Panc1 (cell line): ENCODE data around the gene SPECC1. TPM values are rescaled to one million over a fixed set of nuclear protein-coding genes. Genes with fewer than 3 reads are reported as not detected.

Source experiments
- ATAC-seq: fragments of 200-7000 bp; cut with Tn5 transposase; 2 replicates; pipeline ENCODE4 v1.9.1; 2020; ENCODE audit warnings: mild to moderate bottlenecking, moderate library complexity
- BruUV-seq: library from RNA; stranded (reverse); fragments of 400-500 nt; replicated peaks from 2 replicates; lab custom pipeline; 2021; lab: Mats Ljungman, UMichigan
- CTCF ChIA-PET: fragments of 300-600 bp; sonication (Branson Sonifier 250); formaldehyde crosslinking; loops from one replicate; lab custom pipeline; 2022; ENCODE audit warnings: antibody characterized with exemption; lab: Charles Lee
- POLR2A ChIA-PET: fragments of 300-600 bp; sonication (Branson Sonifier 250); formaldehyde crosslinking; loops from one replicate; lab custom pipeline; 2022; ENCODE audit warnings: antibody characterized with exemption; lab: Charles Lee
- DNase-seq: peaks from one replicate; pipeline ENCODE4 v3.0.0-alpha.2; 2010; ENCODE audit warnings: low read depth, low spot score
- H3K27ac ChIP-seq: 2 replicates; pipeline ENCODE4 v1.5.1; 2011; ENCODE audit warnings: mild to moderate bottlenecking, low read length, inconsistent platforms
- H3K27me3 ChIP-seq: fragments of 200-500 bp; sonication (Bioruptor generic); 2 replicates; pipeline ENCODE4 v1.6.0; 2014; ENCODE audit warnings: low read length, inconsistent platforms; ENCODE audit not compliant: control insufficient read depth, insufficient read depth
- H3K36me3 ChIP-seq: fragments of 200-500 bp; sonication (Bioruptor generic); 2 replicates; pipeline ENCODE4 v1.5.1; 2014; ENCODE audit warnings: inconsistent platforms, mild to moderate bottlenecking, low read length, moderate library complexity; ENCODE audit not compliant: control insufficient read depth, insufficient read depth
- H3K4me1 ChIP-seq: 2 replicates; pipeline ENCODE4 v1.5.1; 2011; ENCODE audit warnings: inconsistent platforms, mild to moderate bottlenecking, low read length, moderate library complexity; ENCODE audit not compliant: control insufficient read depth, insufficient read depth
- H3K4me3 ChIP-seq, 2 experiments: 2 replicates each; pipeline ENCODE4 v1.5.1; 2011 to 2012; ENCODE audit warnings: low read depth in 2 of 2, low read length in 2 of 2, mild to moderate bottlenecking in 2 of 2, inconsistent platforms in 1 of 2, moderate library complexity in 1 of 2
- H3K9me3 ChIP-seq: fragments of 200-500 bp; sonication (Bioruptor generic); 2 replicates; pipeline ENCODE4 v1.5.1; 2014; ENCODE audit warnings: low read depth, mild to moderate bottlenecking, inconsistent platforms, low read length, moderate library complexity; ENCODE audit not compliant: control insufficient read depth, insufficient read depth
- CTCF ChIP-seq: fragments of 450-650 bp; IDR thresholded peaks from 2 replicates; pipeline ENCODE4 v1.5.1; 2017; ENCODE audit warnings: mild to moderate bottlenecking
- POLR2AphosphoS5 ChIP-seq: IDR thresholded peaks from 2 replicates; pipeline ENCODE4 v1.6.1; 2012; ENCODE audit warnings: mild to moderate bottlenecking, low read depth, low read length, moderate library complexity
- REST ChIP-seq, 2 experiments: IDR thresholded peaks; 2 replicates each; pipeline ENCODE4 v1.6.1; 2011 to 2012; ENCODE audit warnings: low read depth in 2 of 2, control low read depth in 1 of 2, low read length in 1 of 2, mild to moderate bottlenecking in 1 of 2, moderate library complexity in 1 of 2; ENCODE audit not compliant: insufficient read depth in 1 of 2
- SIN3A ChIP-seq: IDR thresholded peaks from 2 replicates; pipeline ENCODE4 v1.6.1; 2012; ENCODE audit warnings: low read depth, mild to moderate bottlenecking, low read length, moderate library complexity, borderline replicate concordance; ENCODE audit not compliant: insufficient read depth
- TCF7L2 ChIP-seq: IDR thresholded peaks from 2 replicates; pipeline ENCODE4 v1.6.1; 2011; ENCODE audit warnings: mild to moderate bottlenecking, low read depth, low read length, inconsistent platforms
- in situ Hi-C: cut with HindIII; loops from 2 replicates; pipeline ENCODE4 v1.10.0; 2016; ENCODE audit warnings: low sequenced_read_pairs, low pct_unique_long_range_greater_than_20kb
- intact Hi-C: fragments of 100-400 bp; cut with micrococcal nuclease; formaldehyde crosslinking; loops from one replicate; pipeline ENCODE4 v1.10.0; 2022; ENCODE audit not compliant: unreplicated experiment
- total RNA-seq: library from RNA; stranded (reverse); gene quantifications from one replicate; pipeline ENCODE4 v1.2.1, GENCODE V29; 2021; ENCODE audit not compliant: unreplicated experiment

Gene SPECC1
- total RNA-seq, 1 experiment from 2014 or later, result 80.8 TPM

- Histone ChIP-seq H3K27me3 (no peaks in the 10 kb centered on the region), H3K9me3 (no peaks in the 10 kb centered on the region), H3K27ac (no peak overlapping the region), H3K4me1 (no peaks in the 10 kb centered on the region), H3K4me3 (no peak overlapping the region), H3K36me3 (no peaks in the 10 kb centered on the region)
- BruUV-seq, result no TSS peak
- DNase-seq, result no peak
- CTCF ChIA-PET, result no interaction called here
- POLR2A ChIA-PET, result no interaction called here
- no peak for TF ChIP-seq CTCF
- TF ChIP-seq TCF7L2, result no peak
- no peak for TF ChIP-seq REST (IDR thresholded peaks at IDR 0.05; ENCODE audit: insufficient read depth in 1 of 2, low read depth in 2 of 2, low read length in 1 of 2)
- no peak for TF ChIP-seq POLR2AphosphoS5
- no peak for TF ChIP-seq SIN3A
- in situ Hi-C loops (no loop called here), intact Hi-C loops (no loop called here)
- no peak for ATAC-seq
Measured at GRCh38 chr17:20279631-20280030, 270.5 kb downstream of the SPECC1 start.

- CTCF ChIA-PET, result no interaction called here
- in situ Hi-C loops (no loop called here), intact Hi-C loops (no loop called here)
- DNase-seq (no peak), ATAC-seq (no peak)
- TF ChIP-seq SIN3A (no peak), TCF7L2 (no peak), REST (IDR thresholded peaks at IDR 0.05; ENCODE audit: insufficient read depth in 1 of 2, low read depth in 2 of 2, low read length in 1 of 2) (no peak), CTCF (no peak), POLR2AphosphoS5 (no peak)
- Histone ChIP-seq H3K36me3 (no peaks in the 10 kb centered on the region), H3K9me3 (no peaks in the 10 kb centered on the region), H3K4me1 (no peaks in the 10 kb centered on the region), H3K27ac (no peak overlapping the region), H3K4me3 (no peak overlapping the region), H3K27me3 (no peaks in the 10 kb centered on the region)
- POLR2A ChIA-PET, result no interaction called here
- no TSS peak for BruUV-seq
Measured at GRCh38 chr17:20280051-20280450, 270.9 kb downstream of the SPECC1 start.
